Stimulated activated CD4-positive, alpha-beta T cell treated with anti-CD3 and anti-CD28 coated beads, TNF-alpha, amount 100 ng/mL, for 1 hour (primary cell): Measurements from ENCODE around the gene ITGA4.

ENCODE experiments used
- DNase-seq, 3 donors: peaks; one replicate each; pipeline ENCODE4 v3.0.0-alpha.2; 2020; ENCODE audit warnings: low read depth in 3 of 3, low spot score in 1 of 3

The ITGA4 gene

GRCh38 chr2:181499231-181499630 lies 42.0 kb downstream of the ITGA4 start:
- DNase-seq: no peak

GRCh38 chr2:181500201-181500600 lies 43.0 kb downstream of the ITGA4 start:
- DNase-seq: no peak

- no peak for DNase-seq
Observed at GRCh38 chr2:181515719-181516118, 58.5 kb downstream of the ITGA4 start.

GRCh38 chr2:181516992-181517391 lies 59.8 kb downstream of the ITGA4 start:
- DNase-seq: no peak

- DNase-seq: no peak
Observed at GRCh38 chr2:181517685-181518301, 60.6 kb downstream of the ITGA4 start.

GRCh38 chr2:181520253-181520652 lies 63.1 kb downstream of the ITGA4 start:
- DNase-seq: no peak

GRCh38 chr2:181523756-181524155 lies 66.6 kb downstream of the ITGA4 start:
- no peak for DNase-seq

- DNase-seq: no peak
Observed at GRCh38 chr2:181526014-181526413, 68.8 kb downstream of the ITGA4 start.

GRCh38 chr2:181527058-181527457 lies 69.9 kb downstream of the ITGA4 start:
- DNase-seq: no peak

- DNase-seq: no peak
Observed at GRCh38 chr2:181528441-181528840, 71.3 kb downstream of the ITGA4 start.

GRCh38 chr2:181536730-181537129 lies 79.5 kb downstream of the ITGA4 start:
- no peak for DNase-seq

GRCh38 chr2:181540421-181540820 lies 83.2 kb downstream of the ITGA4 start:
- DNase-seq: no peak

- no peak for DNase-seq
Observed at GRCh38 chr2:181542170-181542569, 85.0 kb downstream of the ITGA4 start.

- no peak for DNase-seq
Observed at GRCh38 chr2:181546086-181546485, 88.9 kb downstream of the ITGA4 start.

- DNase-seq: no peak
Observed at GRCh38 chr2:181552808-181553207, 95.6 kb downstream of the ITGA4 start.

GRCh38 chr2:181553244-181553643 lies 96.1 kb downstream of the ITGA4 start:
- no peak for DNase-seq

GRCh38 chr2:181554061-181554830 lies 97.1 kb downstream of the ITGA4 start:
- no peak for DNase-seq

GRCh38 chr2:181558371-181558770 lies 101.2 kb downstream of the ITGA4 start:
- no peak for DNase-seq

GRCh38 chr2:181563101-181563692 lies 106.0 kb downstream of the ITGA4 start:
- DNase-seq: no peak

GRCh38 chr2:181566334-181567032 lies 109.3 kb downstream of the ITGA4 start:
- no peak for DNase-seq

- no peak for DNase-seq
Observed at GRCh38 chr2:181570059-181570458, 112.9 kb downstream of the ITGA4 start.
